Hepatocyte (in vitro differentiated cells): ENCODE results near the gene PPP4R3B. TPM values are rescaled to one million over a fixed set of nuclear protein-coding genes. Genes with fewer than 3 reads are reported as not detected.
"Not testable (repeated sequence)": the region's sequence is repeated elsewhere in the genome, so short reads cannot be mapped to it uniquely, and the experiment has no call there.

Source experiments
- DNase-seq: peaks from one replicate; pipeline ENCODE4 v3.0.0-alpha.2; 2016; ENCODE audit warnings: low spot score
- H2AFZ ChIP-seq: fragments of 200-600 bp; sonication (generic); 2 replicates; pipeline ENCODE4 v1.6.0; 2016; ENCODE audit warnings: antibody characterized with exemption, mild to moderate bottlenecking
- H3K27ac ChIP-seq: fragments of 200-600 bp; sonication (generic); 2 replicates; pipeline ENCODE4 v1.5.1; 2016; ENCODE audit warnings: mild to moderate bottlenecking
- H3K27me3 ChIP-seq: fragments of 200-600 bp; sonication (generic); 2 replicates; pipeline ENCODE4 v1.6.1; 2016
- H3K36me3 ChIP-seq: fragments of 200-600 bp; sonication (generic); replicated peaks from 2 replicates; pipeline ENCODE4 v1.5.1; 2016; ENCODE audit warnings: low read depth; ENCODE audit not compliant: insufficient read depth
- H3K4me1 ChIP-seq: fragments of 200-600 bp; sonication (generic); 2 replicates; pipeline ENCODE4 v1.5.1; 2016; ENCODE audit warnings: mild to moderate bottlenecking, moderate library complexity; ENCODE audit not compliant: insufficient read depth
- H3K4me2 ChIP-seq: fragments of 200-600 bp; sonication (generic); 2 replicates; pipeline ENCODE4 v1.6.0; 2016
- H3K4me3 ChIP-seq: fragments of 200-600 bp; sonication (generic); 2 replicates; pipeline ENCODE4 v1.5.1; 2016; ENCODE audit warnings: mild to moderate bottlenecking
- H3K79me2 ChIP-seq: fragments of 200-600 bp; sonication (generic); 2 replicates; pipeline ENCODE4 v1.6.0; 2017; ENCODE audit warnings: mild to moderate bottlenecking
- H3K9me2 ChIP-seq: fragments of 200-600 bp; sonication (generic); replicated peaks from 2 replicates; pipeline ENCODE4 v1.6.0; 2017; ENCODE audit warnings: mild to moderate bottlenecking; ENCODE audit not compliant: insufficient read depth
- H3K9me3 ChIP-seq: fragments of 200-600 bp; sonication (generic); 2 replicates; pipeline ENCODE4 v1.5.1; 2016; ENCODE audit warnings: low read depth, mild to moderate bottlenecking
- H4K20me1 ChIP-seq: fragments of 200-600 bp; sonication (generic); 2 replicates; pipeline ENCODE4 v1.6.0; 2016; ENCODE audit warnings: mild to moderate bottlenecking; ENCODE audit not compliant: insufficient read depth, poor library complexity, severe bottlenecking
- CTCF ChIP-seq: fragments of 200-600 bp; sonication (generic); IDR thresholded peaks from 2 replicates; pipeline ENCODE4 v1.5.1; 2016; ENCODE audit warnings: antibody characterized with exemption, mild to moderate bottlenecking; ENCODE audit not compliant: poor library complexity
- EZH2 ChIP-seq: fragments of 200-600 bp; sonication (generic); IDR thresholded peaks from 2 replicates; pipeline ENCODE4 v1.6.1; 2016; ENCODE audit warnings: antibody characterized with exemption, mild to moderate bottlenecking, borderline replicate concordance
- EZH2phosphoT487 ChIP-seq: fragments of 200-600 bp; sonication (generic); IDR thresholded peaks from one replicate; pipeline ENCODE4 v1.6.1; 2018; ENCODE audit warnings: antibody characterized with exemption, mild to moderate bottlenecking, low read depth, moderate library complexity; ENCODE audit not compliant: unreplicated experiment, severe bottlenecking
- WGBS: methylation state at CpG from one replicate; pipeline ENCODE4 v1.1.6; 2016; ENCODE audit warnings: low lambda C conversion rate; ENCODE audit errors: missing lambda C conversion rate; 5-methylcytosine and 5-hydroxymethylcytosine counted together
- polyA plus RNA-seq: library from polyadenylated mRNA; unstranded; fragments of >200 nt; fragmentation: Nextera tagmentation; extraction: Ambion mirVana; gene quantifications from 2 replicates; pipeline ENCODE4 v1.2.1, GENCODE V29; 2016
- total RNA-seq: library from RNA; depleted of rRNA; stranded (reverse); fragments of >200 nt; gene quantifications from 2 replicates; pipeline ENCODE4 v1.2.3, GENCODE V29; 2014

The PPP4R3B gene
- total and polyA plus RNA-seq, 2 experiments from 2014 or later = 30.1 to 54.3 TPM

- H3K79me2 ChIP-seq = peaks cover 95% of the 10 kb centered on the region
- WGBS = 86% methylated on average over 1 of the region's 1 CpG
- TF ChIP-seq CTCF = no peak
- TF ChIP-seq EZH2phosphoT487 = no peak
- TF ChIP-seq EZH2 = no peak
- H3K4me3 ChIP-seq = no peak overlapping the region
- peaks cover 10% of the 10 kb centered on the region for H4K20me1 ChIP-seq
- peak overlapping the region; percentile 15 for H3K27ac ChIP-seq
- H3K36me3 ChIP-seq = peaks cover 2% of the 10 kb centered on the region
- no peaks in the 10 kb centered on the region for H3K9me2 ChIP-seq
- no peaks in the 10 kb centered on the region for H3K9me3 ChIP-seq
- H3K27me3 ChIP-seq = no peaks in the 10 kb centered on the region
- no peaks in the 10 kb centered on the region for H3K4me1 ChIP-seq
- H2AFZ ChIP-seq = no peak overlapping the region
- DNase-seq = no peak
- no peak overlapping the region for H3K4me2 ChIP-seq
Measured at GRCh38 chr2:55604027-55604565, 13.3 kb downstream of the PPP4R3B start.

- H3K27ac ChIP-seq = no peak overlapping the region
- H3K4me2 ChIP-seq = no peak overlapping the region
- H3K27me3 ChIP-seq = no peaks in the 10 kb centered on the region
- TF ChIP-seq EZH2phosphoT487 (no peak), EZH2 (no peak), CTCF (no peak)
- peaks cover 2% of the 10 kb centered on the region for H3K36me3 ChIP-seq
- no peaks in the 10 kb centered on the region for H3K4me1 ChIP-seq
- H3K79me2 ChIP-seq = peaks cover 86% of the 10 kb centered on the region
- no peak overlapping the region for H3K4me3 ChIP-seq
- H3K9me2 ChIP-seq = no peaks in the 10 kb centered on the region
- no peaks in the 10 kb centered on the region for H3K9me3 ChIP-seq
- no peak for DNase-seq
- peaks cover 10% of the 10 kb centered on the region for H4K20me1 ChIP-seq
- H2AFZ ChIP-seq = no peak overlapping the region
Measured at GRCh38 chr2:55601849-55602248, 15.6 kb downstream of the PPP4R3B start.

GRCh38 chr2:55598056-55598795 is 19.2 kb downstream of the PPP4R3B start:
- Histone ChIP-seq H3K4me1 (peaks cover 4% of the 10 kb centered on the region), H3K4me3 (no peak overlapping the region), H3K36me3 (peaks cover 5% of the 10 kb centered on the region), H3K27me3 (no peaks in the 10 kb centered on the region), H2AFZ (no peak overlapping the region), H4K20me1 (peaks cover 5% of the 10 kb centered on the region), H3K27ac (no peak overlapping the region), H3K9me2 (no peaks in the 10 kb centered on the region), H3K9me3 (no peaks in the 10 kb centered on the region), H3K79me2 (peaks cover 86% of the 10 kb centered on the region), H3K4me2 (no peak overlapping the region)
- no peak for TF ChIP-seq EZH2
- TF ChIP-seq EZH2phosphoT487 = no peak
- TF ChIP-seq CTCF = no peak
- WGBS = 83% methylated on average over 11 of the region's 11 CpGs
- DNase-seq = no peak

GRCh38 chr2:55596795-55597194 is 20.6 kb downstream of the PPP4R3B start:
- H3K79me2 ChIP-seq = peaks cover 87% of the 10 kb centered on the region
- H3K36me3 ChIP-seq, H3K9me2 ChIP-seq, H3K27ac ChIP-seq, H4K20me1 ChIP-seq, H3K27me3 ChIP-seq, H2AFZ ChIP-seq, H3K9me3 ChIP-seq, H3K4me1 ChIP-seq, H3K4me2 ChIP-seq, H3K4me3 ChIP-seq, DNase-seq: not testable (repeated sequence)
- 98% methylated on average over 6 of the region's 6 CpGs for WGBS
